Lower leg skin (tissue), 4 donors: ENCODE measurements around the gene VRK1. TPM values are rescaled to one million over a fixed set of nuclear protein-coding genes. Genes with fewer than 3 reads are reported as not detected.

Experiments used
- DNase-seq, 2 donors: peaks; one replicate each; pipeline ENCODE4 v3.0.0-alpha.2; 2019; ENCODE audit warnings: low spot score in 2 of 2
- H3K4me3 ChIP-seq: fragments of 200-600 bp; sonication (generic); 2 replicates; pipeline ENCODE4 v1.5.1; 2017; ENCODE audit warnings: mild to moderate bottlenecking, low read depth; ENCODE audit not compliant: poor library complexity, severe bottlenecking
- CTCF ChIP-seq, 3 donors: fragments of 450-650 bp; IDR thresholded peaks; one replicate each; pipeline ENCODE4 v1.5.1; 2016; ENCODE audit warnings: antibody characterized with exemption in 3 of 3, mild to moderate bottlenecking in 3 of 3, moderate library complexity in 2 of 3
- POLR2A ChIP-seq, 2 donors: fragments of 450-650 bp; IDR thresholded peaks; one replicate each; pipeline ENCODE4 v1.6.1; 2016 to 2017; ENCODE audit warnings: antibody characterized with exemption in 2 of 2, mild to moderate bottlenecking in 1 of 2, moderate library complexity in 1 of 2
- WGBS, 2 donors: methylation state at CpG; one replicate each; pipeline ENCODE4 v1.1.5; 2018; 5-methylcytosine and 5-hydroxymethylcytosine counted together
- intact Hi-C: fragments of 100-400 bp; cut with DNase I; formaldehyde crosslinking; loops from one replicate; pipeline ENCODE4 v1.15.0; 2023; ENCODE audit warnings: low total_unique reads
- total RNA-seq, 4 donors: library from RNA; depleted of rRNA; stranded (reverse); fragments of >200 nt; gene quantifications; one replicate each; pipeline ENCODE4 v1.1.0, GENCODE V29; 2016

VRK1 gene
- total RNA-seq, 4 donors from 2014 or later, result 6.9 to 12.2 (median 8.9) TPM

- no peak overlapping the region for H3K4me3 ChIP-seq
- DNase-seq, result no peak
- WGBS, 2 donors, result 72 to 84% methylated on average over 5 of the region's 5 CpGs
- intact Hi-C loops, result no loop called here
- no peak for TF ChIP-seq CTCF (IDR thresholded peaks at IDR 0.05)
- no peak for TF ChIP-seq POLR2A (IDR thresholded peaks at IDR 0.05)
Measured at GRCh38 chr14:96792003-96792402, 5.2 kb upstream of the VRK1 start.

- WGBS, 2 donors, result 58 to 67% methylated on average over 7 of the region's 7 CpGs
- intact Hi-C loops, result no loop called here
- DNase-seq, result no peak
- no peak for TF ChIP-seq POLR2A (IDR thresholded peaks at IDR 0.05)
- TF ChIP-seq CTCF (IDR thresholded peaks at IDR 0.05), result no peak
- H3K4me3 ChIP-seq, result no peak overlapping the region
Measured at GRCh38 chr14:96792591-96792990, 4.6 kb upstream of the VRK1 start.

- intact Hi-C loops, result no loop called here
- no peak overlapping the region for H3K4me3 ChIP-seq
- WGBS, 2 donors, result 42% methylated on average over 6 of the region's 6 CpGs
- TF ChIP-seq POLR2A (IDR thresholded peaks at IDR 0.05), result no peak
- no peak for TF ChIP-seq CTCF (IDR thresholded peaks at IDR 0.05)
- DNase-seq, result no peak
Measured at GRCh38 chr14:96793547-96793946, 3.6 kb upstream of the VRK1 start.

- no peak for TF ChIP-seq CTCF (IDR thresholded peaks at IDR 0.05)
- no peak for TF ChIP-seq POLR2A (IDR thresholded peaks at IDR 0.05)
- WGBS, 2 donors, result 71 to 78% methylated on average over 9 of the region's 9 CpGs
- no peak overlapping the region for H3K4me3 ChIP-seq
- no peak for DNase-seq
- intact Hi-C loops, result no loop called here
Measured at GRCh38 chr14:96795109-96795828, 1.9 kb upstream of the VRK1 start.

DNA sequence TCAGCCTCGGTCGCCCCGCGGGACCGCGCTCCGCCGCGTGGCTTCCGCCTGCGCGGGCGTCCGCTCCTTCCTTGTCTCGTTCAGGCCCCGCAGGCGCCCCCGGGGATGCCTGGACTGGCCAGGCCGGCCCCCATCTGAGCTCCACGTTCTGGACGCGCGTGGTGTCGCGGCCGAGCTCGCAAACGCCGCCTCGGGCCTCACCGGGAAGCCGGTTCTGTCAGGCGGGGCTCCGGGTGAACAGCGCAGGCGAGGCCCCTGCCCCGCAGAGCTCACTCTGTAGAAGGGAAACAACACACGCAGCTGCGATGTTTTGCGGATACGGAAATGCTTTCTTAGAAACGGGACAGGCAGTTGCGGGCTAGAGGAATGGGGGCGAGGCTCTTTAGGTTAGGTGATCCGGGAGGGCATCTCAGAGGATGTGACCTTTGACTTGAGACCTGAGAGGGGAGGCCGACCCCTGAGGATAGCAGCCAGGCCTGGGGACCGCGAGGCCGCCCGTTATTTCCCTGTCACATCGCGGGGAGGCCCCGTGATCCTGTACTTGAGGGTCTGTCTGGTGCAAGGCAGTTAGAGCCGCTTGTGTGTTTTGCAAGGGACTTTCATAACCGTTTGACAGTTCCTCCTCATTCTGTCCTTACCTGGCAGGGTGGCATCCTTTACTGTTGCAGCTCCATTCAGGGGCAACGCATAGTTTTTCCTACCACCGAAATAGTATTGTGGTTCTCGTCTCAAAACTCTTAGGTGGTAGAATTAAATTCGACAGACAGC, 584 bp downstream of the VRK1 start:
- peak overlapping the region; percentile 79 for H3K4me3 ChIP-seq
- TF ChIP-seq CTCF (IDR thresholded peaks at IDR 0.05), result no peak
- no peak for TF ChIP-seq POLR2A (IDR thresholded peaks at IDR 0.05)
- DNase-seq, result no peak
- intact Hi-C loops, result no loop called here
- 1 to 2% methylated on average over 22 to 23 of the region's 59 CpGs for WGBS, 2 donors
